Measurements from ENCODE around the gene RIMKLB.
"Not testable (repeated sequence)": the region's sequence is repeated elsewhere in the genome, so short reads cannot be mapped to it uniquely, and the experiment has no call there.

Gene RIMKLB

DNA sequence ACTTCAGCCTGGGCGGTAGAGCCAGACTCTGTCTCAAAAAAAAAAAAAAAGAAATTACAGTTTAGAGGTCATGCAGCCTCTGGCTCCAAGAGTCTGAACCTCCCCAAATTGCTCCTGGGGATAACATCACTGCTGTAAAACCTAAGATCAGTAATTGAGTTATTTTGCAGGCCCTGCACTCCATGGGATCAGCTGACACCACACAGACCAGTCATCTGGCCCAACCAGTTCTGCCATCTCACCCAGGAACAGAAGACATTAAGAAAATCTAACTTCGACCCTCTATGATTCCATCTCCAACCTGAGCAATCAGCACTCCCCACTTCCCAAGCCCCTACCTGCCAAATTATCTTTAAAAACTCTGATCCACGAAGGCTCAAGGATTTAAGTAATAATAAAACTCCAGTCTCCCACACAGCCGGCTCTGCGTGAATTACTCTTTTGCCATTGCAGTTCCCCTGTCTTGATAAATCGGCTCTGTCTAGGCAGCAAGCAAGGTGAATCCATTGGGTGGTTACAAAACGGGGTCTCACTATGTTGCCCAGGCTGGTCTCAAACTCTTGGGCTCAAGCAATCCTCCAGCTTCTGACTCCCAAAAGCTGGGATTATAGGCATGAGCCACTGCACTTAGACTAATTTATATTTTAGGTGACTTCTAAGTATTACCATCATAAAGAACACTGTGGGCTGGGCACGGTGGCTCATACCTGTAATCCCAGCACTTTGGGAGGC lies 123.1 kb downstream of the RIMKLB start:
- DNase-seq: not testable (repeated sequence)

DNA sequence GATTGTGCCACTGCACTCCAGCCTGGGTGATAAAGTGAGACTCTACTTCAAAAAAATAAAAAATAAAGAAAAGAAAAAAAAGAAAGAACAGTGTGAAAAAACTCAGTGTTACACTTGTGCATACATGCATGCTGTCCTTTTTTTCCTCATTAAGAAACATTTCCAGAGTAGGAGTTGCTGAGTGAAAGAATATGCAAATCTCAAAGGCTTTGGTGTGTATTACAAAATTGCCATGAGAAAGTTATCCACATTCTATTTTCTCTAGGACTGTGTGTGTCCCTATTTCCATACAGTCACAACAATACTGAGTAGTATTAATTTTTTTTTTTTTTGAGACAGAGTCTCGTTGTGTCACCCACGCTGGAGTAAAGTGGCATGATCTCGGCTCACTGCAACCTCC lies 123.8 kb downstream of the RIMKLB start:
- no peak for DNase-seq

DNA sequence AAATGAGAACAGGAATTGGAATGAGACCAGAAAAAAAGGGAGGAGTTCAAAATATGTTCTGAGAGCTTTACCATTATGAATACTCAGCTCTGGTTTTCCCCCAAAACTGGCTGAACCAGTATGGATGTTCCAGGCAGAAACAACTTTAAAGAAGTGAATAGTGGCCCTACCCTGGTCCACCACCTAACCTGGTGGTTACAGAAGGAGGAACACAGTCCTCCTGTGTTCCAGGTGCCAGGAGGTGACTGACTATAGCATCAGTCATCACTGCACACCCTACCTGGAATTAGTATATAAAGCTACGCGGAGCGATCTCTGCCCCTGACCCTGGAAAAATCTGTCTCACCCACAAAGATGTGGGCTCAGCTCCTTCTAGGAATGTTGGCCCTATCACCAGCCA lies 124.5 kb downstream of the RIMKLB start, which contains the start of gene A2ML1:
Gene A2ML1 (plus strand): TSS at position 324 of the 400 bp plus-strand sequence. CDS start 31 bp downstream, at position 355.
- no peak for DNase-seq

DNA sequence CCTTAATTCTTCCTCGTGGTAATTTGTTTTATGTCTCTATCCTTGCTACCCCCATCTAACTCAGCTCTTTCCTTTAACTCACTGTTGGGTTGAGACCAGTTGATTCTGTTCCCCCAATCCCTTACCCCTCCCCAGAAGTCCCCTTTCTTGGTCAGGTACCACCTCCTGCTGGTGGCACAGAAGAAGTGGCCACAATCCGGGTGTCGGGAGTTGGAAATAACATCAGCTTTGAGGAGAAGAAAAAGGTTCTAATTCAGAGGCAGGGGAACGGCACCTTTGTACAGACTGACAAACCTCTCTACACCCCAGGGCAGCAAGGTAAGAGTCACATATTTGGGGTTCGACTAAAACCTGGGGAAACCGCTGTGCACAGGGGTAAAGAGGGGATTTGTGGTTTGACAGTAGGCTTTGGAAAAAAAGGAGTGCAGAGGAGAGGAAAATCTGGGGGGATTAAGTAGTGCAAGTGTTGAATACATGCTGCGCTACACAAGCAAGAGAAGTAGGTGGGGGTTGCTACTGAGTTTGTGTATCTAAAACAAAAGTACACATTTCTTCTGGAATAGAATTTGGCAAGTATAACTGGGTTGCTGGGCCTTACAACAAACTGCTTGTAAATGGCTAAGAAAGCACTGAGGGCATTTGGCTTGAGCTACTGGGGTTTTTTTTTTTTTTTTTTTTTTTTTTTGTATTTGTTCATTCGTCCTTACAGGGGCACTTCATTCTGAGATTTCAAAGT lies 125.9 kb downstream of the RIMKLB start:
- peak; percentile 27 for DNase-seq

DNA sequence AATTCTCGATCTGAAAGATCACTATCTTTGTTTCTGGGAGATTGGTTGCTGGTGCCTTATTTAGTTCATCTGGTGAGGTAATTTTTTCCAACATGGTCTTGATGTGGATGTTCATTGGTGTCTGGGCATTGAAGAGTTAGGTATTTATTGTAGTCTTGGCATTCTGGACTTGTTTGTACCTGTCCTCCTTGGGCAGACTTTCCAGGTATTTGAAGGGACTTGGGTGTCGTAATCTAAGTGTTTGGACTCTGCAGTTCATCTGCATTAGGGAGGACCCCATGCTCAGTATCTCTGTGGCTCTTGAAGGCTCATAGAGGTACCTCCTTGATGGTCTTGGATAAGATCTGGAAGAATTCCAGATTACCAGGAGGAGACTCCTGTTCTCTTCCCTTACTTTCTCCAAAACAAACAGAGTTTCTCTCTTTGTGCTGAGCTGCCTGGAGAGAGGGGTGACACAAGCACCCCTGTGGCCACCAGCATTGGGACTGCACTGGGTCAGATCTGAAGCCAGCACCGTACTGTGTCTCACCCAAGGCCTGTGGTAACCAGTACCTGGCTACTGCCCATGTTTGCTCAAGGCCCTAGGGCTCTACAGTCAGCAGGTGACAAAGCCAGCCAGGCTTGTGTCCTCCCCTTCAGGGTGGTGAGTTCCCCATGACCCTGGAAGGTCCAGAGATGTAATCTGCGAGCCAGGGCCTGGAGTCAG lies 129.9 kb downstream of the RIMKLB start:
- DNase-seq: no peak

DNA sequence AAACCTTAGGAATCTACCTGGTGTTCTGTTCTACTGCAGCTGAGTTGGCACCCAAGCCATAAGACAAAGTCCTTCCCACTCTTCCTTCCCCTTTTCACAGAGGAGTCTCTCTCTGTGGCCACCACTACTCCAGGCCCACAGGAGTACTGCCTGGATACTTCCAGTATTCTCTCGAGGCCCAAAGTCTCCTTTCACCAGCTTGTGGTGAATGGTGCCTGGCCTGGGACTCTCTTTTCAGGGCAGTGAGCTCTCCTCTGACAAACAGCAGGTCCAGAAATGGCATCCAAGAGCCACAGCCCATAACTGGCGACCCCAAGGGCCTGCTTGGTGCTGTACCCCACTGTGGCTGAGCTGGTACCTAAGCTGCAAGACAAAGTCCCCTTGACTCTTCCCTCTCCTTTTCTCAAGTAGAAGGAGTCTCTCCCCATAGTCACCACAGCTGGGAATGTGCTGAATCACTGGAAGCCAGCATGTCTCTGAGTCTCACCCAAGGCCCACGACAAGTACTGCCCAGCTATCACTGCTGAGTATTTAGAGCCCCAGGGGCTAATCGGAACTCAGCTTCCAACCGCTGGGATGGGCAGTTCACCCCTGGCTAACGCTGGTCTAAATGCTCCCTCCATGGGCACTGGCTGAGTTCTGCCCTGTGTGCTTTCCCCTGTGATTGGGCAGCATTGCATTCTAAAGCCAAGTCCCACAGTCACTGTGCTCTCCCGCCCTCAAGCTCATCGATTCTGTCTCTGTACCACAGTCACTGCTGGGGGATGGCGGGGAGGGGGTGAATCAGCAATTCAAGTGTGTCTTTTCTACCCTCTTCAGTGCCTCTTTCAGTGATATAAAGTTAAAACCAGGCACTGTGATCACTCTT lies 130.7 kb downstream of the RIMKLB start:
- peak; percentile 16 for DNase-seq

DNA sequence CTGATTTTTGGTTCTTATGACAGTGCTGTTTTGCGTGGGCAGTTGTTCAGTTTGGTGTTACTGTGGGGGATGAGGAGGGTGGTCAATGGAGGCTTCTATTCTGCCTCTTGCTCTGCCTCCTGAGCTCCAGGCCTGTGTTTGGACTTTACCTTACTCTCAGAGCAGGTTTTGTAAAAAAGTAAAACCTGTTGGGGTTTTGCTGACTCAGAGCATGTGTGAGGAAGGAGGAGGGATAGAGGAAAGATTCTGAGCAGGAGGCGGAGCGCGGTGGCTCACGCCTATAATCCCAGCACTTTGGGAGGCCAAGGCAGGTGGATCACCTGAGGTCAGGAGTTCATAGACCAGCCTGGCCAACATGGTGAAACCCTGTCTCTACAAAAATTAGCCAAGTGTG lies 131.3 kb downstream of the RIMKLB start:
- DNase-seq: no peak

DNA sequence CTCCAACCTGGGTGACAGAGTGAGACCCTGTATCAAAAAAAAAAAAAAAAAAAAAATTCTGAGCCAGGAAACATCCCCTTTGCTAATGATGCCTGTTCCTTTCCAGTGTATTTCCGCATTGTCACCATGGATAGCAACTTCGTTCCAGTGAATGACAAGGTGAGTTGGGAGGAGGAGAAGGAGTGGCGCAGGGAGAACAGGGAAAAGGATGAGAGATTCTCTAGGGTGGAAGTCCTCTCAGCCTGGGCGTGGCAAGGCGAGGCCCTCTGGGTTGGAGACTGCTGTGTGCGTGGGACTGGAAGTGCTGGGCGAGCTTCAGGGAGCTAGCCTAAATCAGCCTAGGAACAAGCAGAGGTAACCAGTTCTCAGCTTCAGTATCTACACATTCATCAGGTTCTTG lies 131.8 kb downstream of the RIMKLB start:
- no peak for DNase-seq

DNA sequence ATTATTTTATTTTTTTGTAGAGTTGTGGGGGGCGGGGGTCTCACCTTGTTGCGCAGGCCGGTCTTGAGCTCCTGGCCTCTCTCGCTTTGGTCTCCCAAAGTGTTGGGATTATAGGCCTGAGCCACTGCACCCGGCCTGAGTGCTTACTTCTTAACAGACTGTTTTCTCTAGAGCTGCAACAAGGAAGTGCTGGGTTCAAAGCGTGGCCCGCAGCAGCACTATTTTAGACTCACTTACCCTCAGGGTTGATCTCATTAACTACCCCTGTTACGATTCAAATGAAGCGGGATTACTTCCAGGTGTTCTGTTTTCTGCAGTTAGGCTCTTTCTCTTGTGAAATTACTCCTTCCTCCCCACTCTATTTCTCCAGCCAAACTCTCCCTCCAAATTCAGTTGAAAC lies 133.3 kb downstream of the RIMKLB start:
- no peak for DNase-seq

DNA sequence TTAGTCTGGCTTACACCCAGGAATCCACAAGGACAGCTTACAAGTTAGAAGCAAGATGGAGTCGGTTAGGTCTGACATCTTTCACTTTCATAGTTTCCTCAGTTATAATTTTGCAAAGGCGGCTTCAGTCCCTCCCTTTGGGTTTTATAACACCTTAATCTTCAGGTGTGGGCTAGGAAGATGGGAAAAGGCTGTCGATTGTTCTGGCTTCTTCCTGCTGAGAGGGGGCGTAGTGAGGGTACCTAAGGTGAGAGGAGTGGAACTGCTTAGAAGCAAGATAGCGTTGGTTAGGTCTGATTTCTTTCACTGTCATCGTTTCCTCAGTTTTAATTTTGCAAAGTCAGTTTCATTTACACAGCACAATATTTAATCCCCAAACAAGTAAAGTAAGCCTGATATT lies 134.7 kb downstream of the RIMKLB start:
- no peak for DNase-seq

All from suppressor macrophage treated with lipopolysaccharide for 4 hours (primary cell).